HL-60 (cell line): ENCODE measurements around the gene PRPSAP2.

Experiments
- POLR2AphosphoS5 ChIP-seq: IDR thresholded peaks from 2 replicates; pipeline ENCODE4 v1.6.1; 2012; ENCODE audit warnings: low read depth
- REST ChIP-seq: IDR thresholded peaks from 2 replicates; pipeline ENCODE4 v1.6.1; 2012; ENCODE audit warnings: low read depth; ENCODE audit not compliant: insufficient replicate concordance
- SPI1 ChIP-seq: IDR thresholded peaks from 2 replicates; pipeline ENCODE4 v1.6.1; 2012; ENCODE audit warnings: low read depth, mild to moderate bottlenecking, borderline replicate concordance
- TF ChIP-seq, protein P1 (sequence below): IDR thresholded peaks from one replicate; pipeline ENCODE4 v1.5.1; 2011; ENCODE audit warnings: low read length, control low read depth, inconsistent platforms; ENCODE audit not compliant: insufficient read depth

- TF ChIP-seq, protein P1, sequence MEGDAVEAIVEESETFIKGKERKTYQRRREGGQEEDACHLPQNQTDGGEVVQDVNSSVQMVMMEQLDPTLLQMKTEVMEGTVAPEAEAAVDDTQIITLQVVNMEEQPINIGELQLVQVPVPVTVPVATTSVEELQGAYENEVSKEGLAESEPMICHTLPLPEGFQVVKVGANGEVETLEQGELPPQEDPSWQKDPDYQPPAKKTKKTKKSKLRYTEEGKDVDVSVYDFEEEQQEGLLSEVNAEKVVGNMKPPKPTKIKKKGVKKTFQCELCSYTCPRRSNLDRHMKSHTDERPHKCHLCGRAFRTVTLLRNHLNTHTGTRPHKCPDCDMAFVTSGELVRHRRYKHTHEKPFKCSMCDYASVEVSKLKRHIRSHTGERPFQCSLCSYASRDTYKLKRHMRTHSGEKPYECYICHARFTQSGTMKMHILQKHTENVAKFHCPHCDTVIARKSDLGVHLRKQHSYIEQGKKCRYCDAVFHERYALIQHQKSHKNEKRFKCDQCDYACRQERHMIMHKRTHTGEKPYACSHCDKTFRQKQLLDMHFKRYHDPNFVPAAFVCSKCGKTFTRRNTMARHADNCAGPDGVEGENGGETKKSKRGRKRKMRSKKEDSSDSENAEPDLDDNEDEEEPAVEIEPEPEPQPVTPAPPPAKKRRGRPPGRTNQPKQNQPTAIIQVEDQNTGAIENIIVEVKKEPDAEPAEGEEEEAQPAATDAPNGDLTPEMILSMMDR: no peak
- TF ChIP-seq POLR2AphosphoS5: no peak
- TF ChIP-seq SPI1: no peak
- TF ChIP-seq REST: no peak
These were observed 88.6 kb downstream of the PRPSAP2 start for GRCh38 chr17:18946536-18946935.
